Measurements from ENCODE around the gene HTR5A. TPM values are rescaled to one million over a fixed set of nuclear protein-coding genes. Genes with fewer than 3 reads are reported as not detected.
"Not testable (repeated sequence)": the region's sequence is repeated elsewhere in the genome, so short reads cannot be mapped to it uniquely, and the experiment has no call there.

Gene HTR5A
- not detected for total RNA-seq

DNA sequence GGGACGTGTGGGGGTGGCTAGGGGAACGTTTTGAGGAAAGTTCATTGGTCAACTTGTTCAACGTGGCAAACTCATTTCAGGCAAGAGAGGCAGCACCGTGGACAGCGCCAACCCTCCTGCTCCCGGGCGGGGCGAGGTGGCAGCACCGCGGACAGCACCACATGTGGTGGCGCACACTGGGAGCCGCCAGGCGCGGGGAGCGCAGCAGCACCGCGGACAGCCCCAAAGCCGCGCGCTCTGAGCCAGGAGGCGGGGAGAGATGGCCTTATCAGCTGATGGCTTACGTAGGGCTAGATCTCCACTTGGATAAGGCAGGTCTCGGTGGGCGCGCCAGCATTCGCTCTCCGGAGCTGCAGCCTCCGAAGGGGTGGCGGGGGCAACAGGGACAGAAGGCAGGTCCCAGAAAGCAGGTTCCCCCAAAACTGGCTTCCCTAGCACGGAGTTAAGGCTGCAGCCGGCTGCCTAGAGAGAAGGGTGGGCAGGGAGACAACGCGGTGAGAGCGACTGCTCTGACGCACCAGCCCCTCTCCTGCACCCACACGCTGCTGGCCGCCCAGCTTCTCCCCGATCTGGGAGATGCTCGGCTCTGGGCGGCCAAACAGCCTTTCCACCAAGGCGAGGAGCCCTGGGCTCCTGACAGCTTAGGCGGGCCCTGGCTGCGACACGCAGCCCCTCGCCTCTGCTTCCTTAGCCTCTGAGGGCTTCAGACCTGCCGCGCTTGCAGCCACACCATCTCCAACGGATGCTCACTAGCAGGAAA is at the start of gene HTR5A:
Gene HTR5A, plus strand, starts transcription at position 333 of the 760 bp plus-strand sequence. CDS start 576 bp downstream, outside the sequence.
- peak; percentile 87 for DNase-seq (ENCODE audit: low spot score)

DNA sequence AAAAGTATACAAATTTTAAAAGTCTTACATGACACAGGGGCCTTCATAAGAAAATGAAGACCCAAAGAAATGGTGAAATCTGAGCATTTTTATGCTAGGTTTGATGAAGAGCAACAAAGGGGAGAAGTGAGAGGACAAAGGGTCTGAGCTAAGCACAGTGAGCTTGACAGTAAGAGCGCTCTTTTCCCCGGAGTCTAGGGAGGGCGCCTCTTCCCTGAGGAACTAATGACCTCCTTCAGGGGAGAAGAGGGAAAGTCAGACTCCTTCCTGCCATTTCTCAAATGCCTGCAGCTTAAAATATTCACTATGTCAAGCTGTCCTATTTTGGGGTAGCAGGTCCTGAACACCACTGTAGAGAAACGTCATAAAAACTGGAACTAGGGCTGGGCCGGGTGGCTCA is 49.1 kb upstream of the HTR5A start:
- no peak for DNase-seq (ENCODE audit: low spot score)

DNA sequence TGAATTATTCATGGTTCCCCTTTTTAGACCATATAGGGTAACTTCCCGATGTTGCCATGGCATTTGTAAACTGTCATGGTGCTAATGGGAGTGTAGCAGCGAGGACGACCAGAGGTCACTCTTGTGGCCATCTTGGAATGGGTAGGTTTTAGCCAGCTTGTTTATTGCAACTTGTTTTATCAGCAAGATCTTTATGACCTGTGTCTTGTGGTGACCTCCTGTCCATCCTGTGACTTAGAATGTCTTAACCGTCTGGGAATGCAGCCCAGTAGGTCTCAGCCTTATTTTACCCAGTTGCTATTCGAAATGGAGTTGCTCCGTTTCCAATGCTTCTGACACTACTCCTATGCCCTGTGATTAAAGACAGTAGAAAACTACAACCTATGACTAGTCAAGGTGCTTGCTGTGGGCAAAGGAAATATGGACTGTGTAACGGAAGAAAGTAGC is 48.4 kb upstream of the HTR5A start:
- no peak for DNase-seq (ENCODE audit: low spot score)

DNA sequence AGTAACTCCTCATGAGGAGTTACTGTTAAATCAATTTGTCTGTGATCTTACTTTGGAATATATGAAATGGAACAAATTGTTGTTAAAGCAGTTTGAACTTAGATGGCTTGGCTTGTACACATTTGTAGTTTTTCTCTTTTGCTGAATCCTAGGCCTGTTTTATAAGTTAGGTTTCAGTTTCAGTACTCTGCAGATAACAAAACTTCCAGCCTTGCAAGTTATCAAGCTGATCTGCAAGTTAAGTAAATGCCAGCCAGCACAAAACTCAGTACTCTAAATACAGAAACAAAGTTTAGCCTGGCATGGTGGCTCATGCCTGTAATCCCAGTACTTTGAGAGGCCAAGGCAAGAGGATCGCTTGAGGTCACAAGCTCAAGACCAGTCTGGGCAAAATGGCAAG is 42.2 kb upstream of the HTR5A start:
- no peak for DNase-seq (ENCODE audit: low spot score)

DNA sequence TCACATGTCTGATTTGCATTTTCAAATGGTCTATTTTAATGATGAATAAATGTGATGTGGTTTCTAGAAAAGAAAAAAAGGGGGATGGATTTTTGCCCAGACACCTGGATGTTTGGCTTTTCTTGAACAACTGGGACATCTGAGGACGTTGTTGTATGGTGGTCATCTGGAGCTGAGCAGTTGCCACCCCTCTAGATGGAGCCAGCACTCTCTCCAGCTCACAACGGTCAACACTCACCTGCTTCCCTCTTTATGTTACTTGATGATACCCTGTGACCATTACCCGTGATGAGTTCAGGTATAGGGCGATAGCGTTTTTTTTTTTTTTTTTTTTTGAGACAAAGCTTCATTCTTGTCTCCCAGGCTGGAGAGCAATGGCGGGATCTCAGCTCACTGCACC is 37.1 kb upstream of the HTR5A start:
- DNase-seq (ENCODE audit: low spot score): no peak

DNA sequence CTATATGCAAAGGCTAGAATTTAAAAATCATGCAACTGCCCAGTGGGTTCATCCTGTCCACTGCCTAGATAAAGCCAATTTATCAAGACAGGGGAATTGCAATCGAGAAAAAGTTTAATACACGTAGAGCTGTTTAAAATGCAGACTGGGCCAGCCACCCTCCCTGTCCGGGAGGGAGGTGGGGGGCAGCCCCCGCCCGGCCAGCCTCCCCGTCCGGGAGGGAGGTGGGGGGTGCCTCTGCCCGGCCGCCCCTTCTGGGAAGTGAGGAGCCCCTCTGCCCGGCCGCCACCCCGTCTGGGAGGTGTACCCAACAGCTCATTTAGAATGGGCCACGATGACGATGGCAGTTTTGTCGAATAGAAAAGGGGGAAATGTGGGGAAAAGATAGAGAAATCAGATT is 35.6 kb upstream of the HTR5A start:
- not testable (repeated sequence) for DNase-seq (ENCODE audit: low spot score)

DNA sequence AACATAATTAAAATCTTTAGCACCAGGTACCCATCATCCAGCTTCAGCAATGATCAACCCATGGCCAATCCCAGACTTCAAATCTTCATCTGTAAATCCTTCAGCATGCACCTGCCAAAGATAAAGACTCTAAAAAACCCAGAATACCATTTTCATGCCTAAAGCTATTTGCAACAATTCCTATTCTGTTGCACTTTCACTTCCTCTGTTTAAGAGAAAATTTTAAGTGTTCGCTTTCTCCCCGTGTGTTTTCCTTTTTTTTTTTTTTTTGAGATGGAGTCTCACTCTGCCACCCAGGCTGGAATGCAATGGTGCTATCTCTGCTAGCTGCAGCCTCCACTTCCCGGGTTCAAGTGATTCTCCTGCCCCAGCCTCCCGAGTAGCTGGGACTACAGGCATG is 31.8 kb upstream of the HTR5A start:
- no peak for DNase-seq (ENCODE audit: low spot score)

DNA sequence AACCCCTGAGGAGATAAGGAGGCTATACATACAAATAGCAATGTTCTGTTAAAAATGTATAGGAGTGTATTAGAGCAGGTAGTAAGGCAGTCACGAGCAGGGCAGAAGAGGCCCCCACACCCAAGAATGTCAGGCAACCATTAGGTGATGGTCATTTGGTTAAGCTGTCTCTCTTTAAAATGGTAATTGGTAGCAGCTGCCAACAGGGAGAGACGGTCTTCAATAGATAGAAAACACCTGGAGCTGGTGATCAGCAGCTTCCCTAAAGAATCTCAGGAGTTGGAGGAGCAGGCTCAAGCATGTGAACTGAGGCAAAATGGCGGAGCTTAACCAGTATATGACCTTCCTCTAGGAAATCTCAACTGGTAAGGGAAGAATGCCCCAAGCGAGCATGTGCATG is 26.4 kb upstream of the HTR5A start:
- no peak for DNase-seq (ENCODE audit: low spot score)

DNA sequence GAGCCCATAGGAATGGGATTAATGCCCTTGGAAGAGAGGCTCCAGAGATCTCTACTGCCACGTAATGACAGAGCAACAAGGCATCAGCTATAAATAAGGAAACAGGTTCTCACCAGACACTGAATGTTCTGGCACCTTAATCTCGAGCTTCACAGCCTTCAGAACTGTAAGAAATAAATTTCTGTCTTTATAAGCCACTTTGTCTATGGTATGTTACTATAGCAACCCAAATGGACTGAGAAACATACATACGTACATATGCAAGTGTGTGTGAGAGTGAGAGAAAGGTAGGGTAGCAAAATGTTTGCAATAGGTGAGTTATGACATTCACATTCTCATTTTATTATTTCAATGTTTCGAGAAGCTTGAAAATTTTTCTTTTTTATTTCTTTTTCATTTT is 22.1 kb upstream of the HTR5A start:
- DNase-seq (ENCODE audit: low spot score): no peak

DNA sequence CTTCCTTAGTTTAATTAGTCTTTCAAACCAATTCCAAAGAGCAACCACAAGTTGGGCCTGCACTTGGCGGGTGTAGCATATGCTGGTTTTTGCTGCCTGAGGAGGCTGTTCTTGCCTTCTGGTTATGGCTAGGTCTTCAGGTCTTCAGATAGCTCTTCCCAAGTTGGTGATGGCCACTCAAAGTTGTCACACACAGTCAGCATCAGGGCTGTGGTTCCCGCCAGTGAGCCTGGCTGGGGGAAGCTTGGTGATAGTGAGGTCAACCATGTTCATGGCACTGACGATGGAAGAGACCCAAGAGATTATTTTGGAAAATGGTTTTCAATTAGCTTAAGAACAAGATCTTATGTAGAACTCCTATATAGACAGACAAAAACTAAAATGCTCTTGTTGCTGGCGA is 18.8 kb upstream of the HTR5A start:
- DNase-seq (ENCODE audit: low spot score): no peak

DNA sequence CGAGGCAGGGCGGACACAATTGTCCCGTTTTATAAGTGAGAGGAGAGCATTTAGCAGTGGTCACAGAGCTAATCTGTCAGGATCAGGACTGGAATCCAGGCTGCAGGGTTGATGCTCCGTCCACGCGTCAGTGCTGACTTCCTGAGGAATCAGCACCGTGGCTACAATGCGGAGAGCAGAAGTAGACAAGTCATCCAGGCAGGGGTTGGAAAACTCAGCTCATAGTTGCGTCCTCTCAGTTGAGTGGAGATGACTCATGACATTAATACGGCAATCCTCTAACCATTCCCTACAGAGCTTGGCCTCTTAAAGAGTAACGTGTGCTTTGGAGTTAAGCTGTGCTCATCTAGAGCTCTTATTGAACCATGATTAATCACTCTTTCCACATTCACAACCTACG is 17.1 kb upstream of the HTR5A start:
- no peak for DNase-seq (ENCODE audit: low spot score)

DNA sequence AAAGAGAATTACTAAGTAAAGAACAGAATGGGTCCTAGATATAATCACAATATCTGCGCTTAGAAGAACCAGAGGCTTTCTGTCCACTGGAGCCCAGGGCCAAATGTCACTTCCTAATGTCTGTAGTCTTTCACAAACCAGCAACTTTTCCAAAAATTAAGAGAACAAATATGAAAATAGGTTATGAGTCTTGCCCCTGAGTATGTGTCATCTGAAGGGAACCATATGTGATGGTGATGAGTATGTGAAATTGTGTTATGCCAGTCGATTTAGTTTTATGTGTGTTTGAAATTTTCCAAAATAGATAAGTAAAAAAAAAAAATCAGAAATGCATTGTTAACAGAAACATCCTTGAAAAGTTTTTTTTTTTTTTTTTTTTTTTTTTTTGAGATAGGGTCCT is 15.4 kb upstream of the HTR5A start:
- DNase-seq (ENCODE audit: low spot score): no peak

DNA sequence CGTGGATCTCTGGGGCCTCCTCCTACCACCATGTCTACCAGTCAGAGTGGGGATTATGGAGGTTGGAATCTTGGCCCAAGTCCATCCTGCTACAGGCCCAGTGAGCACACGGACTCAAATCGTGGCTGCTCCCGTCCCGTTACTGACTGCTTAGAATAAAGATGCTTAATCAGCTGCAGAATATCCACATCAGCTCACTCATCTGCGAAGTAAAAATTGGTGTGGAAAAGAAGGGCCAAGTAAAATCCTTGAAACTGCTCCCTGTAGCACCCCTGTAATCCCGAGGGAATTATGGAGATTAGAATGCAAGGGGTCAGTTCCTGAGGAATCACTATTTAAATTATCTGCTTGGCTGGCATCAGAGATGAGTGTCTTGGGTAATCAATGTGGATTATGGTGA is 13.0 kb upstream of the HTR5A start:
- no peak for DNase-seq (ENCODE audit: low spot score)

DNA sequence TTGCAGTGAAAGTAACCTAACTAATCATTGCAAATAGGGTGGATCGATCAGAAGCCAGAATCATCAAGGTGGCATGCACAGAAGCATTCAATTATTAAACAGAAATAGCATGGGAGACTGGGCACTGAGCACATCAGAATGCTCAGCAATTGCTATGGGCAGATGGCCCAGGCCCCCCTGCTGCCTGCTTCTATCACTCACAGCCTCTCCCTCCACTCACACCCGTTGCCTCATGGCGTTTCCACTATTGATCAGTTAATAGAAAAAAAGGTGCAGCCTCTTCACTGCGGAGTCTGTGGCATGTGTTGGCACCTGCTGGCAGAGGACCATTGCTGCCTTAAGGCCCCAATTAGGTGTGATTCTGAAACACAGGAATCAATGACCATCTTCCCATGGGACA is 11.2 kb upstream of the HTR5A start:
- no peak for DNase-seq (ENCODE audit: low spot score)

DNA sequence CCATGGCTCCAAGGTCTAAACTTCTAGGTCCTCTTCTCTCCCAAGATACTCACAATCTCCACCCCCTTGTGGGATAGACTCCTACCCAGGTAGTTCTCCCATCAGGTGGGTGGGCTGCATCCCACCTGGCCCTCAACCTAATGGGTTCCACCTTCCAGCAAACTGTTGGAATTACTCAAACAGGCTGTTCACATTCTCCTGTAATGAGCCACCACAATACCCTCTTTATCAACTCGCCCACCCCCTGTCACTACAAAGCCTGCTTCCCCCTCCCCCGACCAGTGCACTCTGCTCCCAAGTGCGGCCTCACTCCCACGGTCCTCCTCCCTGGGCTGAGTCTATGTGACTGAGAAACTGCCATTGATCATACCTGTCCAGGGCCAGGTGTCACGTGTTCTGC is 10.4 kb upstream of the HTR5A start:
- no peak for DNase-seq (ENCODE audit: low spot score)

DNA sequence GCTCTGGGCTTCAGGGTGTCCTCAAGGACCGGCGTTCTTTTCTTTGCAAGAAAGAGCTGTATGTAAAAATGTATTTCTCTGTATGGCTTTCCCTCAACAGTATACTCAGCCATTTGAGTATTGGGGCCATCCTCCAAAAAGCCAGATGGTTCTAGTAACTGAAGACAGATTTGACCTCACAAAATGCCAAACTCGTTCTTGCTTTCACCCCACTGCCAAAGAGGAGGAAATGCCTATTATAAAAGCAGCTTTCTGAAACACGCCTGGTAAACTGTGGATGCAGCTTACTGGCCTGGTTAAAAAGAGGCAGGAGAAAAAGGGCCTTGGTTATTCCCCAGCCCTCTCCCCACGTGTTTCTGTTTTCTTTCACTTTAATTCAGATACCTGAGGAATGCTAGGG is 7.7 kb upstream of the HTR5A start:
- DNase-seq (ENCODE audit: low spot score): no peak

DNA sequence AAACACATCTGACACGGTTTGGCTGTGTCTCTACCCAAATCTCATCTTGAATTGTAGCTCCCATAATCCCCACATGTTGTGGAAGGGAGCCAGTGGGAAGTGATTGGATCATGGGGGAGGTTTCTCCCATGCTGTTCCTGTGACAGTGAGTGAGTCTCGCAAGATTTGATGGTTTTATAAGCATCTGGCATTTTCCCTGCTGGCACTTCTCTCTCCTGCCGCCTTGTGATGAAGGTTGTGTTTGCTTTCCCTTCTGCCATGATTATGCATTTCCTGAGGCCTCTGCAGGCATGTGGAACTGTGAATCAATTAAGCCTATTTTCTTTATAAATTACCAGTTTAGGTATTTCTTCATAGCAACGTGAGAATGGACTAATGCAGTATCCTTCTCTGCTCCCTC is 5.9 kb upstream of the HTR5A start:
- DNase-seq (ENCODE audit: low spot score): no peak

DNA sequence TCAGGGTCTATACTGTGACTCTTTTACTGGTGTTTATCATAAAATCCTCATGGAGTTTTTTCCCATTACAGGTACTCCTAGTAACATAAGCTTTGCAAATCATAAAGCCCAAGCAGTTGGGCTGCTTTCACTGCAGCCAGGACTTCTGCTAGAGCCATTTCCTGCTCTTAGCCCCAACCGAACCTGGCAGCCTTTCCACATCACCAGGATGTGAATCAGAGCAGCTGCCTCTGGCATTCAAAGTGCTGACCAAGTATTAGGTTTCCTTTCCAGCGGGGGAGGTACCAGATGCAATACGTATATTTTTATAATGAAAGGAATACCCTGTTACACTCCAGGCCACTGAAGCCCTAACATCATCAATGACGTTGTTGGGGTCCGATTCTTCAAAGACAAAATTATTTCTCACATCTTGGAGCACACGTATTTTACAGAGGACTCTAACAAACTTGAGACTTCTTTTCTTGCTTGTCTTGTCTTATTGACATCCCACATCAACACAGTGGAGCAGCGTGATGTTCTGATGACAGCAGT is 3.6 kb upstream of the HTR5A start:
- DNase-seq (ENCODE audit: low spot score): no peak

DNA sequence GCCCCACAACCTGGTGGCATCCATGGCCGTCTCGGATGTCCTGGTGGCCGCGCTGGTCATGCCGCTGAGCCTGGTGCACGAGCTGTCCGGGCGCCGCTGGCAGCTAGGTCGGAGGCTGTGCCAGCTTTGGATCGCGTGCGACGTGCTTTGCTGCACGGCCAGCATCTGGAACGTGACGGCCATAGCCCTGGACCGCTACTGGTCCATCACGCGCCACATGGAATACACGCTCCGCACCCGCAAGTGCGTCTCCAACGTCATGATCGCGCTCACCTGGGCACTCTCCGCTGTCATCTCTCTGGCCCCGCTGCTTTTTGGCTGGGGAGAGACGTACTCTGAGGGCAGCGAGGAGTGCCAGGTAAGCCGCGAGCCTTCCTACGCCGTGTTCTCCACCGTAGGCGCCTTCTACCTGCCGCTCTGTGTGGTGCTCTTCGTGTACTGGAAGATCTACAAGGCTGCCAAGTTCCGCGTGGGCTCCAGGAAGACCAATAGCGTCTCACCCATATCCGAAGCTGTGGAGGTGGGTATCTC is 1.1 kb downstream of the HTR5A start:
- no peak for DNase-seq (ENCODE audit: low spot score)

DNA sequence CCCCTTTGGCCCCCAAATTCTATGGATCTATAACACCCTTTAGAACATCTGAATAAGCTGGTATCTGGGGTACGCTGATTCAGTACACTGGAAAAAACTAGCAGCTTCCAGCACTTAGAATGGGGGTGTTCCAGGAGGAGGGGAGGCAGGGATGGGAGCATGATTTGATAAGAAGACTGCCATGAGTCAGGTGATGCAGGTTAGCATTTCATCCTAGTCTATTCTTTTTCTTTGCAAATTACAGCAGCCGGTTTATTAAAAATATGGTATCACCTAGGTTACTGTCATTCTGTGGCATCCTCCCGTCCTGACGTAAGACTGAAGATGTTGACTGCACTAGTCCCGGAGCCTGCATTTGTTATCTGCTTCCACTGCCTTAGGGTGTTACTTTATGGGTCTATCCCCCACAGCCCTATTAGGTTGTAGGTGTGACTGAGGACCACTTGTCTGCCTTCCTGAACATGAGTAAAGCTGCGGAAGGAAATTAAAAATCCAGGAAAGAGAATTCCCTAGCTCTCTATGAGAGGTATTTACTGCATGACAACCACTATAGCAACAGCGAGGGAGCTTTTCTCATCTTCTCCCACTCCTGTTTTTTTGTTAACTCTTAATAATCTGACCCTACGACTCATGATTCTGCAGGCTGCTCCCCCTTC is 1.9 kb downstream of the HTR5A start:
- no peak for DNase-seq (ENCODE audit: low spot score)

DNA sequence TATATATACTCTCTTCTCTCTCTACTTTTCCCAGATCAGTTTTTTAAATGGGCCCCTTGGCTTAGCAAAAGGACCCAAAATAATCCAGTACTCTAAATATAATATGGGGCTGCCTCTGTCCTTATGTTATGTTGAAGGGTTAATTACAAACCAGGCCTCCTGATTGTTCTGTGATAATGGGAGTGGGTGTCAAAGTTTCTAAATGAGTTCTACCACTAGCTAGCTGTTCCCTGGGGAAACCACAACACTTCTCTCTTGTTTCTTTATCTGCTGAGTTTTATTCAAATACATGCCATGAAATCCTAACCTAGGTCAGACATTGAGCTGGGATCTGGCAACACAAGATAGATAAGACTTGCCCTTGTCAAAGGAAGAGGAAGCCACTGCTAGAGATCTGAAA is 3.8 kb downstream of the HTR5A start:
- no peak for DNase-seq (ENCODE audit: low spot score)

DNA sequence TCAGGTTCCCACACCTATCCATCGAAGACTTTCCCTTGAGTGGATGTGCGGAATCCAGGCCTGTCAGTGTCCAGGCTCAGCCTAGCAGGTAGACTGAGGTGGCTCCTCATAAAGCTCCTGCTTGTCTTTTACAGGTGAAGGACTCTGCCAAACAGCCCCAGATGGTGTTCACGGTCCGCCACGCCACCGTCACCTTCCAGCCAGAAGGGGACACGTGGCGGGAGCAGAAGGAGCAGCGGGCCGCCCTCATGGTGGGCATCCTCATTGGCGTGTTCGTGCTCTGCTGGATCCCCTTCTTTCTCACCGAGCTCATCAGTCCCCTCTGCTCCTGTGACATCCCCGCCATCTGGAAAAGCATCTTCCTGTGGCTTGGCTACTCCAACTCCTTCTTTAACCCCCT is 13.9 kb downstream of the HTR5A start:
- DNase-seq (ENCODE audit: low spot score): no peak

DNA sequence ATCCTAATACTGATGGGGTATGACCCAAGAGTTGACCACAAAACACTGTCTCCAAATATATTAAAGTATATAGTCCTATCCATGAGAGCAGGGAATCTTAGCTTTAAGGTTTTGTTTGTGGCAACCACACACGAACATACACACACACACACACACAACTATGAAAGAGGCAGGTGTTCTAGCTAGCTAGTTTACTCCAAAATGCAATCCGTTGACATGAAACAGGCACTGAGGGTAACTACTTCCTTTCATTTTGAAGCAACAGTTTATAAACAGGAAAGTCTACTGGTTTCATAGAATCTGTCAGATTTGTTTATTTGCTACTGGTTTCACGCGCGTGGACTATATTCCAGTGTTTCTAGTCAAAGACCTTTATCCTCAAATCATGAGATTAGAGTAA is 14.8 kb downstream of the HTR5A start:
- DNase-seq (ENCODE audit: low spot score): no peak
